GM21825 (cell line): ENCODE measurements around the gene GALR2.

Experiments
- ATAC-seq: cut with Tn5 transposase; IDR thresholded peaks from one replicate; pipeline ENCODE4 v1.9.1; 2021; ENCODE audit warnings: mild to moderate bottlenecking, moderate library complexity; ENCODE audit not compliant: unreplicated experiment

GALR2 gene

DNA sequence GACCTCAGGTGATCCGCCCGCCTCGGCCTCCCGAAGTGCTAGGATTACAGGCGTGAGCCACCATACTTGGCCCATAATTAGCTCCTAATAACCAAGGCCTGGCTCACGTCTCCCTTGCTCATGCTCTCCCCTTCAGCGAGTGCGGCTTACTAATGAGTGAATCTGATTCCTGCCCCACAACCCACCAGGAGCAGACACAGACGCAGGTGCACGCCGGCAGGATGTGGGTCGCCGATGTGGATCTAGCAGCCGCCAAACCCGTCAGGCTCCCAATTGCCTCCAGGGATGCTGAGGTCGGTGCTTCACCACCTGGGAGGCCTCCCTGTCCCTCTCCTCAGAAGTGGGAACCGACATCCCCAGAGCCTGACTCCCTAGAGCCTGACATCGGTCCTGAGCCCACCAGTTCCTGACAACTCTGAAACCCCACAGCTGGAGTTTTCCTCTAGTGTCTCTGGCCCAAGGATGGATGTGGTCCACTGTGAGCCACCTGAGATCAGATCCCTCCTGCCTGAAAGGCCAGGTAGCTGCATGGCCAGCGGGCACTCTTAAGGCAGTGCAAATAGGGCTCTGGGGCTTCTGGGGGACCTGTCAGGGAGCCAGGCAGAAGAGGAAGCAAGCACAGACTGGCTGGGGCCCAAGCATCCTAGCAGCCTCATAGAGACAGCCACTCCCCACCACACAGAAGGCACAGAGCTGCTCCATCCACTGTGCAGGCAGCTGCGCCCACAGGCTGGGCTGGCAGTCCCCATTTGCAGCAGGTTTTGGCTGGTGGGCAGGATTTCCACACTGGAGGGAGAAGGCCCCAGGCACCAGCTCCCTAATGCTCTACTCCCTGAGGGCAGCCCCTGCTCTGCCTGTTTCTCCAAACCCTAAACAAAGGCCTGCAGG is 18.2 kb downstream of the GALR2 start:
- ATAC-seq: no peak

DNA sequence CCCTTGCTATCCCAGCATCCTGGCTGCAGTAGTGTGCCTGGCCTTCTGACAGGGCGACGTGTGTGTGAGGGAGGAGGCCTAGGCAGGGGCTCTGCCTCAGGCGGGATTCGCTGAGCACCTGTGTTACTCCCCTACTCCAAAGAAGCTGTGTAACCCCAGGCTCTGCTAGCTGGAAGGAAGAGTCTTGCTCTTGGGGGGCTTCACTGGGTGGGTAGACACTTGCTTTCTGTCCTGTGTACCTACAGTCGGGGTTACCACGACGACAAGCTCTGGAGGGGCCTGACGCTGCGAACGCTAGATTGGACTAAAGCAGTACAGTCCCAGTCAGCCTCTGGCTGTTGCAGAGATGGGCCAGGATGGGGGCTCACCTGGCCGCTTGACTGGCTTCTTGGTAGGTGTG is 19.5 kb downstream of the GALR2 start:
- ATAC-seq: no peak

GRCh38 chr17:76095943-76096342 is 21.4 kb downstream of the GALR2 start:
- no peak for ATAC-seq

GRCh38 chr17:76097716-76098295 is 23.2 kb downstream of the GALR2 start:
- no peak for ATAC-seq

DNA sequence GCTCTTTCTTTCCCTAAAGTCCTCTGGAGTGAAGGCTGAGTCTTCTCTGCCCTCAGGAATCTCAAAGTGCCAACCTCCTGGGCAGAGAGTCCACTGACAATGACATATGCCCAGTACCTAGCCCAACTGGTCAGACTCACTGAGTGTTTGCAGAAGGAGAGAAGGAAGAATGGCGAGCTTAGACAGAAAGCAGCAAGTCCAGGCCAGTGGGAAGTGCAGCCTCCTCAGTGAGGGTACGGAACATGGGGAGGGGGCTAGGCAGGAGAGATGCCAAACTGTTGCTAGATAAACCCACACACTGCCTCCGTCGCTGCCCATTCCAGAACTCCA is 28.3 kb downstream of the GALR2 start:
- no peak for ATAC-seq

DNA sequence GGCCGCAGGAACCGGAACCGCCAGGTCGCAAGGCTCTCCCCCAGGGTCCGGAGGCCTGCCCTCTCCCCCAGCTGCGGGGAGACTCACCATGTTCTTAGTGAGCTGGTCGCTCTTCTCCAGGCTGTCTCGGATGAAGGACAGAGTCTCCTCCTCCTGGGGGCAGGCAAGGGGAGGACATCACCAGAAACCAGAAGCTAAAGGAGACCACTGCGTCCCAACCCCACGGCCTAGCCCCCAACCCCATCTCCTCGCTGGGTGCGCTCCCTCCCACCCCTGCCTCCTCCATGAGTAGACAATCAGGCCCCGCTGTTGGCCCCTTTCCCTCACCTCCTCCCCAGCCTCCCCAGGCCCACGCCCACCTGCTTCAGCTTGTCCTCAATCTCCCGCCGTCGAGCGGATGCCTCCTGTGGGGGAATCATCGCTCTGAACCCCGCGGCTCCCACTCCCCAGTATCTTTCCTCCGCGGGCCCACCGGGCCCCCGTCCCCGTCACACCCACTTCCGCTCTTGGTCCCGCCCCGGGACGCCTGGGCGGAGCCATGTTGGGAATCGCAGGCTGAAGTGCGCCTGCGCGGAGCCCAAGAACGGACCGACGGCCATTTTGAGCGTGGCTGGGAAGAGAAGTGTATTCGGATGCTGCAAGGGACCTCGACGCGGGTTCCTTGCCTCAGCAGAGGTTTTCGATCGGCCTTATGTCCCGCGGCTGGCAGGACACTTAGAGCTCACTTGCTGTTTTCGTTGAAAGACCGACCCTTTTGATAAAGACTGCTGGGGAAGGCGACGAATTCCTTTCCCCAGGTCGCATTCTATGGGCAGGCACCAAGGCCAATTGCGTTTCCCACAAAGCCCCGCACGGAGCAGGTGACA is 28.9 kb downstream of the GALR2 start, which contains the start of gene EXOC7:
Gene EXOC7, minus strand, starts transcription at position 514 of the 866 bp plus-strand sequence. Its CDS starts 95 bp downstream, at position 419.
- ATAC-seq: peak; percentile 88

- no peak for ATAC-seq
Observed at GRCh38 chr17:76104140-76104895, 29.7 kb downstream of the GALR2 start.

- no peak for ATAC-seq
Observed at GRCh38 chr17:76104896-76105231, 30.3 kb downstream of the GALR2 start.

- ATAC-seq: no peak
Observed at GRCh38 chr17:76106703-76107102, 32.1 kb downstream of the GALR2 start.

- ATAC-seq: no peak
Observed at GRCh38 chr17:76107509-76107908, 32.9 kb downstream of the GALR2 start.

DNA sequence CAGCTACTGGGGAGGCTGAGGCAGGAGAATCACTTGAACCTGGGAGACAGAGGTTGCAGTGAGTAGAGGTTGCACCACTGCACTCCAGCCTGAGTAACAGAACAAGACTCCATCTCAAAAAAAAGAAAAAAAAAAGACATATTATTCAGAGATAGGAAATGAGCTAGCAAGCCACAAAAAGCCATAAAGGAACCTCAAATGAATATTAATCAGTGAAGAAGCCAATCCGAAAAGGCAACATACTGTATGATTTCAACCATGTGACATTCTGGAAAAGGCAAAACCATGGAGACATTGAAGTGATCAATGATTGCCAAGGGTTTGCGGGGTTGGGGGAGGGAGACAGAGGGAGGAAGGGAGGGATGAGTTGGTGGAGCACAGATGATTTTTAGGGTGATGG is 37.4 kb downstream of the GALR2 start:
- no peak for ATAC-seq

DNA sequence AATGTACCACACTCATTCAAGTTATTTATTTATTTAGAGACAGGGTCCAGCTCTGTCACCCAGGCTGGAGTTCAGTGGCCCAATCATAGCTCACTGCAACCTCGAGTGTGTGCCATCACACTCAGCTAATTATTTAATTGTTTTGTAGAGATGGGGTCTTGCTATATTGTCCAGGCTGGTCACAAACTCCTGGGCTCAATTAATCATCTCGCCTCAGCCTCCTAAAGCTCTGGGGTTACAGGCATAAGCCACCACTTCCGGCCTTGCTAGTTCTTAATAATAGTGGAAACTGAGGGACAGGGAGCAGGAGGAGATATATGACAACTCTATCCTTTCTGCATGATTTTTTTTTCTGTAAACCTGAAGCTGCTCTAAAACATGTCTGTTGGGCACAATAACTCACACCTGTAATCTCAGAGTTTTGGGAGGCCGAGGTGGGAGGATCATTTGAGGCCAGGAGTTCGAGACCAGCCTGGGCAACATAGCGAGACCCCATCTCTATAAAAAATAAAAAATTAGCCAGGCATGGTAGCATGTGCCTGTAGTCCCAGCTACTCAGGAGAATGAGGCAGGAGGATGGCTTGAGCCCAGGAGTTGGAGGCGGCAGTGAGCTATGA is 40.7 kb downstream of the GALR2 start:
- ATAC-seq: no peak

- no peak for ATAC-seq
Observed at GRCh38 chr17:76119409-76120371, 45.1 kb downstream of the GALR2 start.

DNA sequence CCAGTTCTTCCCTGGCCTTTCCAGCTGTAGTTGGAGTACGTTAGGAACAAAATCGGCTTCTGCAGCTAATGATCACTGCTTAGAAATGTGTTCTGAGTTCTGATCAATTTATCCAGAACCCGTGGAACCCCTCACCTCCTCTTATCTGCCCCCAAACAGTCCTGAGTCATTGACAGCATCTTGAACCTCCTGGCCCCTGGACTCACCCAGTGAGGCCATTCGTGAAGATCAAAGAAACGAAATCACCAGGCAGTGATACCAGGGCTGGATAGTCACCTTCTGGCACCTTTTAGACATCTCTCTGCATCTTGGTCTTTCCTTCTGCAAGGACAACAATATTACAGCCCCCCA is 46.1 kb downstream of the GALR2 start:
- no peak for ATAC-seq

GRCh38 chr17:76121932-76122430 is 47.4 kb downstream of the GALR2 start:
- ATAC-seq: peak; percentile 18

DNA sequence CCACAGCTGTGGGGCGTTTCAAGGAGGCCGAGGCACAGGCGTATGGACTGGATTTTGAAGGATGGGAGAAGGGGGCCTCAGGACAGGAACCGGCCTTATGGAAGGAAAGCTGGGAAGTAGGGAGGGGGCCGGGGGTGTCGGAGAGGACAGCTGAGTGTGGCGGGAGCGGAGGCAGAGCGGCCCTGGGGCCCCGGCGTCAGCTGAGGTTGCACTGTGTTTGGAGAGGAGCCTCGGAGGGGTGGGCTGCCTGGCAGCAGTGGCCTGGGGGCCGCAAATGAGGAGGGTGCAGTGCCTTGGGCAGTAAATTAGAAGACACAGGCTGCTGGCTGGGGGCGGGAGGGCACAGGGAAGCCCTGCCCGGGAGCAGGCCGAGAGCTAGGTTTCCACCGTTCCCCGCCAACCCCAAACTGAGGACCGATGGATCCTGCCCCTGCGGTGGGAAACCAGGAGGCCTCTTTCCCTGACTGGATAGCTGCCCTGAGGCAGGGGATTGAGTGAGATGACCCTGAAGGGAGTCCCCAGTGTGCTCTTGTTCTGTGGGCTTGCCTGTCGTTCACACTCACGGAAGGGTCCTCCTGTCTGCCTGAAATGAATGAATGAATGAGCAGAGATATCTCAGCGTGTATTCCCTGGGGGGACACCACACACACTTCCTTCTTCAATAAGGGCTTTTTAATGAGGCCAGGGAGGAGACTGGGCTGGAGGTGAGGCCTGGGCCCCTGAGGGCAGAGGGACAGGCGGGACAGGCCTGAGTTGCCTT is 48.0 kb downstream of the GALR2 start:
- ATAC-seq: no peak

GRCh38 chr17:76123191-76123499 is 48.6 kb downstream of the GALR2 start:
- no peak for ATAC-seq

DNA sequence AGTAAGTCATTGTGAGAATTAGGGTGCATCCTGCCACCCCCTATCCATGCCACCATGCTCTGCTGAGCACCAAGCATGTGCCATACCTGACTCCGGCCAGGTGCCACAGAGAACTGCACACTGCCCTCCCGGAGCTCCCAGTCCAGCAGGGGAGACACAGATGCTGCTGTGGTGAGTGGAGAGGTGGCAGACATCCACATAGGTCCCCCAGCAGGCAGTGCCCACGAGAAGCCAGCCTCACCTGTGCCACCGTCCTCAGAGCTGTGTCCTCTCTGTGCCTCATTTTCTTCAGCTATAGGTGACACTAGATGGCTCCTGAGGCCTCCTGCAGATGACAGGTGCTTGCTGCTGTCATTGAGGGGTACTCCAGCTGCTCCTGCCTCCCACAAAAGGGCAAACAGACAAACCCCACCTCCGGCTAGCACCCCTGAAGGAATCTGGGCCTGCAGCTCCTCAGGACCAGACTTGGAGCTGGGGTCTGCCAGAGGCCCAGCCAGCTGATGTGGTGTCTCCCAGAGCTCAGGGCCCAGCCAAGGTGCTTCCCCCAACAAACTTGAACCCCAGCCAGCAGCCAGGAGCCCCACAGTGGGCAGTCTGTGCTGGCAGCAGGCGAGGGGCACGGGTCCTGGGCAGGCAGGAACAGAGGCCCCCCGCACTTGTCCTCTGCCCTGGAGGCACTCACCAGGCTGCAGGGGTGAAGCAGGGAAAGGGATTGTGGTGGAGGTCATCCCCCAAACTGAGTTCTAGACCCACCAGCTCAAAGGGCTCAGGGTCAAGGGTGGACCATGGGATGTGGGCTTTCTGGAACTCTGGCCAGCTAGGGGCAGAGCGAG is 49.4 kb downstream of the GALR2 start:
- no peak for ATAC-seq
